Endodermal cell (in vitro differentiated cells): ENCODE measurements around the gene ITGB7. TPM values are rescaled to one million over a fixed set of nuclear protein-coding genes. Genes with fewer than 3 reads are reported as not detected.

Experiments
- DNase-seq: peaks from one replicate; pipeline ENCODE4 v3.0.0-alpha.2; 2017
- H3K27ac ChIP-seq: 2 replicates; pipeline ENCODE4 v1.5.1; 2013; ENCODE audit warnings: mild to moderate bottlenecking, low read depth, low read length, moderate library complexity
- H3K27me3 ChIP-seq: 2 replicates; pipeline ENCODE4 v1.6.1; 2013; ENCODE audit warnings: mild to moderate bottlenecking, low read length, moderate library complexity; ENCODE audit not compliant: insufficient read depth, control insufficient read depth, poor library complexity, severe bottlenecking
- H3K36me3 ChIP-seq: 2 replicates; pipeline ENCODE4 v1.7.0; 2013; ENCODE audit warnings: mild to moderate bottlenecking, low read length, moderate library complexity; ENCODE audit not compliant: control insufficient read depth, insufficient read depth
- H3K4me1 ChIP-seq: one replicate; pipeline ENCODE4 v1.7.0; 2013; ENCODE audit warnings: low read length; ENCODE audit not compliant: control insufficient read depth, insufficient read depth
- H3K4me3 ChIP-seq: 2 replicates; pipeline ENCODE4 v1.5.1; 2013; ENCODE audit warnings: mild to moderate bottlenecking, low read length, moderate library complexity
- H3K9ac ChIP-seq: 2 replicates; pipeline ENCODE4 v1.6.1; 2013; ENCODE audit warnings: mild to moderate bottlenecking, low read length, moderate library complexity; ENCODE audit not compliant: poor library complexity, severe bottlenecking; ENCODE audit errors: extremely low read depth
- H3K9me3 ChIP-seq: 2 replicates; pipeline ENCODE4 v1.6.1; 2013; ENCODE audit warnings: mild to moderate bottlenecking, low read length, moderate library complexity; ENCODE audit not compliant: control insufficient read depth
- H3K27ac Mint-ChIP-seq: 2 replicates; pipeline ENCODE4 v1.8.0; 2020; ENCODE audit warnings: mixed read lengths
- H3K27me3 Mint-ChIP-seq: 2 replicates; pipeline ENCODE4 v1.8.0; 2021; ENCODE audit warnings: mild to moderate bottlenecking, mixed read lengths; ENCODE audit not compliant: insufficient read depth
- H3K36me3 Mint-ChIP-seq: 2 replicates; pipeline ENCODE4 v1.8.0; 2020; ENCODE audit warnings: low read depth, mixed read lengths
- H3K4me1 Mint-ChIP-seq: 2 replicates; pipeline ENCODE4 v1.8.0; 2020; ENCODE audit warnings: mixed read lengths
- H3K4me3 Mint-ChIP-seq: 2 replicates; pipeline ENCODE4 v1.8.0; 2020; ENCODE audit warnings: mild to moderate bottlenecking, moderate library complexity, mixed read lengths
- H3K9me3 Mint-ChIP-seq: 2 replicates; pipeline ENCODE4 v1.8.0; 2020; ENCODE audit warnings: mild to moderate bottlenecking, mixed read lengths
- WGBS, 2 experiments: methylation state at CpG; one replicate each; pipeline versions ENCODE4 v1.1.5 to v1.1.7; 2013; ENCODE audit warnings: missing lambda C conversion rate in 2 of 2, mixed read lengths in 1 of 2; ENCODE audit not compliant: insufficient coverage in 1 of 2, insufficient read length in 1 of 2; 5-methylcytosine and 5-hydroxymethylcytosine counted together
- total RNA-seq, 2 donors: library from RNA; stranded (reverse); fragmentation: NEBNext Ultra II Directional in 1 of 2; extraction: Animal tissue kit (Norgen Biotek cat#: 25700) in 1 of 2; gene quantifications; 2 replicates in 1 of 2; 3 replicates in 1 of 2; pipeline ENCODE4 v1.2.1, GENCODE V29; 2021
- TF ChIP-seq, protein P1 (sequence below): fragments of 200-600 bp; sonication (generic); conservative IDR thresholded peaks from 2 replicates; pipeline ENCODE4 v1.5.0; 2021; ENCODE audit warnings: antibody characterized with exemption, mild to moderate bottlenecking

The ITGB7 gene
- total RNA-seq, 2 donors from 2014 or later: 1.4 TPM

DNA sequence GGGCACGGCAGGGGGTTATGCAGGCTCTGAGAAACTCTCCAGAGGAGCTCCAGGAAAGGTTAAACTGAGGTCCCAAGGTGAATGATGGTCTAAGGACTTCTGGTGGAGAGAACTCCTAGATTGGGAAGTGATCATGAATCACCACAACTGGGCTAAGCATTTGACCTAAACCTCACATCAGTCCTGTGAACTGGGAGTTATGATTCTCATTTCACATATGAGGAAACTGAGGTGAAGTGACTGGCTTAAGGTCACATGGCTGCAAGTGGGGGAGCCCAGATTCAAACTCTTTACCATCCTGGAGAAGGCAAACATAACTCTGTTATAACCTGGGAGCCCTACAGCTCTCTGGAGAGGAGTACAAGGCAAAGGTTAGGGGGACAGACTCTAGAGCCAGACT is 20.8 kb upstream of the ITGB7 start:
- Histone ChIP-seq H3K4me1 (peaks cover 10% of the 10 kb centered on the region), H3K27me3 (peaks cover 8% of the 10 kb centered on the region), H3K27ac (no peak overlapping the region), H3K4me3 (no peak overlapping the region), H3K9me3 (no peaks in the 10 kb centered on the region), H3K36me3 (no peaks in the 10 kb centered on the region), H3K9ac (no peak overlapping the region)
- DNase-seq: no peak
- Mint-ChIP-seq H3K9me3 (no peaks in the 10 kb centered on the region), H3K27ac (no peak overlapping the region), H3K27me3 (peaks cover 29% of the 10 kb centered on the region), H3K36me3 (peaks cover 4% of the 10 kb centered on the region), H3K4me3 (no peak overlapping the region), H3K4me1 (peaks cover 50% of the 10 kb centered on the region)
- 83 to 100% methylated on average over 1 of the region's 1 CpG for WGBS, 2 experiments
- TF ChIP-seq, protein P1, sequence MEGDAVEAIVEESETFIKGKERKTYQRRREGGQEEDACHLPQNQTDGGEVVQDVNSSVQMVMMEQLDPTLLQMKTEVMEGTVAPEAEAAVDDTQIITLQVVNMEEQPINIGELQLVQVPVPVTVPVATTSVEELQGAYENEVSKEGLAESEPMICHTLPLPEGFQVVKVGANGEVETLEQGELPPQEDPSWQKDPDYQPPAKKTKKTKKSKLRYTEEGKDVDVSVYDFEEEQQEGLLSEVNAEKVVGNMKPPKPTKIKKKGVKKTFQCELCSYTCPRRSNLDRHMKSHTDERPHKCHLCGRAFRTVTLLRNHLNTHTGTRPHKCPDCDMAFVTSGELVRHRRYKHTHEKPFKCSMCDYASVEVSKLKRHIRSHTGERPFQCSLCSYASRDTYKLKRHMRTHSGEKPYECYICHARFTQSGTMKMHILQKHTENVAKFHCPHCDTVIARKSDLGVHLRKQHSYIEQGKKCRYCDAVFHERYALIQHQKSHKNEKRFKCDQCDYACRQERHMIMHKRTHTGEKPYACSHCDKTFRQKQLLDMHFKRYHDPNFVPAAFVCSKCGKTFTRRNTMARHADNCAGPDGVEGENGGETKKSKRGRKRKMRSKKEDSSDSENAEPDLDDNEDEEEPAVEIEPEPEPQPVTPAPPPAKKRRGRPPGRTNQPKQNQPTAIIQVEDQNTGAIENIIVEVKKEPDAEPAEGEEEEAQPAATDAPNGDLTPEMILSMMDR: no peak

DNA sequence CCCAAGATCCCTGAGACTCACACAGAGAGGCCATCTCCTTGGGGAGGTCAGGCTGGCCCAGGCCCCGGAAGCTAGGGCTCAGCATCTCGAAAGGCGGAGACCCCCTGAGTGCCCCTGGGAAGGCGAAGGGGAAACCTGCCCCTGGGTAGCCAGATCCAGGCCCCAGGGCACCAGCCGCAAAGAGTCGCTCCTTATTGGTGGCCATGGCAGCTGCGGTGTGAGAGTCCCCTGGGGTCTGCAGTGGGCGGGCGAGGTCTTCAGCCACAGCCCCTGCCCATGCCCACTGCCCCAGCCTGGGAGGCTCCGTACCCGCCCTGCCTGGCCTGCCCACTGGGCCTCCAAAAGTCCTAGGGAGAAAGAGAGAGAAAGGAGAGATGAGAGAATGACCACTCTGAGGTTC is 20.3 kb upstream of the ITGB7 start:
- Mint-ChIP-seq H3K4me3 (no peak overlapping the region), H3K4me1 (peaks cover 48% of the 10 kb centered on the region), H3K27ac (no peak overlapping the region), H3K9me3 (no peaks in the 10 kb centered on the region), H3K27me3 (peaks cover 31% of the 10 kb centered on the region), H3K36me3 (peaks cover 4% of the 10 kb centered on the region)
- Histone ChIP-seq H3K4me1 (peaks cover 11% of the 10 kb centered on the region), H3K27ac (no peak overlapping the region), H3K9me3 (no peaks in the 10 kb centered on the region), H3K4me3 (no peak overlapping the region), H3K27me3 (peaks cover 8% of the 10 kb centered on the region), H3K9ac (no peak overlapping the region), H3K36me3 (no peaks in the 10 kb centered on the region)
- DNase-seq: no peak
- 88 to 94% methylated on average over 11 of the region's 11 CpGs for WGBS, 2 experiments
- TF ChIP-seq, protein P1: no peak

DNA sequence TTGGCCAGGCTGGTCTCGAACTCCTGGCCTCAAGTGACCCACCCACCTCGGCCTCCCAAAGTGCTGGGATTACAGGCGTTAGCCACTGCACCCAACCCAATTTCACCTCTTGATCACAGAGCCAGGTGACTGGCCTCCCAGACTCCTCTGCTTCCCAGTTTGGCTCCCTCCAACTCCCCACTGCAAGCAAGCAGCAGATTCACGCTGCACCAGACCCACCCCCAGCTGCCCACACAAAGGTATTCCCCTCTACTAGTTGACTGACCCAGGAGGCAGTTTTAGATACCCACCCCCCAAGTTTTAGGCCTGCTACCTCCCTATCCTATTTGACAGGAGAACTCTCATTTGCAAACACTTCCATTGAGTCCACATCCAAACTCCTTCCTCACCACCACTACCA is 19.8 kb upstream of the ITGB7 start:
- H3K4me1 ChIP-seq: peaks cover 11% of the 10 kb centered on the region
- no peaks in the 10 kb centered on the region for H3K36me3 ChIP-seq
- H3K27ac ChIP-seq: no peak overlapping the region
- DNase-seq: no peak
- Mint-ChIP-seq H3K36me3 (peaks cover 4% of the 10 kb centered on the region), H3K4me1 (peaks cover 51% of the 10 kb centered on the region), H3K9me3 (no peaks in the 10 kb centered on the region), H3K27ac (no peak overlapping the region), H3K4me3 (no peak overlapping the region), H3K27me3 (peaks cover 31% of the 10 kb centered on the region)
- 89 to 93% methylated on average over 4 of the region's 4 CpGs for WGBS, 2 experiments
- TF ChIP-seq, protein P1: no peak
- H3K4me3 ChIP-seq: no peak overlapping the region
- H3K27me3 ChIP-seq: peaks cover 8% of the 10 kb centered on the region
- H3K9me3 ChIP-seq: no peaks in the 10 kb centered on the region
- H3K9ac ChIP-seq: no peak overlapping the region
